Natural killer cell (primary cell): Measurements from ENCODE around the gene ZNF541. TPM values are rescaled to one million over a fixed set of nuclear protein-coding genes. Genes with fewer than 3 reads are reported as not detected.

Source experiments
- ATAC-seq, 3 donors: fragments of 150-1000 bp in 2 of 3; fragments of 200-7000 bp in 1 of 3; cut with Tn5 transposase; 1 replicate in 1 of 3; 2 replicates in 2 of 3; pipeline ENCODE4 v1.10.0; 2021; ENCODE audit warnings: mild to moderate bottlenecking in 2 of 3, moderate library complexity in 2 of 3
- DNase-seq, 2 donors: peaks; one replicate each; pipeline versions ENCODE4 v3.0.0 to v3.0.0-alpha.2; 2013 to 2021; ENCODE audit warnings: mixed read lengths in 1 of 2
- H3K27ac ChIP-seq: one replicate; pipeline ENCODE4 v1.5.1; 2013; ENCODE audit warnings: mild to moderate bottlenecking, low read length
- H3K27me3 ChIP-seq: one replicate; pipeline ENCODE4 v1.6.1; 2013; ENCODE audit warnings: low read length; ENCODE audit not compliant: control insufficient read depth, insufficient read depth
- H3K36me3 ChIP-seq: one replicate; pipeline ENCODE4 v1.6.1; 2013; ENCODE audit warnings: low read length; ENCODE audit not compliant: control insufficient read depth, insufficient read depth
- H3K4me1 ChIP-seq: one replicate; pipeline ENCODE4 v1.6.1; 2013; ENCODE audit warnings: low read length; ENCODE audit not compliant: control insufficient read depth, insufficient read depth
- H3K4me3 ChIP-seq: one replicate; pipeline ENCODE4 v1.5.1; 2013; ENCODE audit warnings: low read length
- H3K9me3 ChIP-seq: one replicate; pipeline ENCODE4 v1.6.1; 2013; ENCODE audit warnings: low read length; ENCODE audit not compliant: control insufficient read depth, insufficient read depth
- H3K27ac Mint-ChIP-seq, 2 donors: one replicate each; pipeline ENCODE4 v1.8.0; 2022; ENCODE audit warnings: mild to moderate bottlenecking in 2 of 2, mixed read lengths in 2 of 2, moderate library complexity in 1 of 2
- H3K27me3 Mint-ChIP-seq, 2 donors: one replicate each; pipeline ENCODE4 v1.8.0; 2022; ENCODE audit warnings: low read depth in 2 of 2, mixed read lengths in 2 of 2
- H3K36me3 Mint-ChIP-seq: one replicate; pipeline ENCODE4 v1.8.0; 2022; ENCODE audit warnings: mixed read lengths
- H3K4me1 Mint-ChIP-seq, 2 donors: one replicate each; pipeline ENCODE4 v1.8.0; 2022; ENCODE audit warnings: mixed read lengths in 2 of 2
- H3K4me3 Mint-ChIP-seq: one replicate; pipeline ENCODE4 v1.8.0; 2022; ENCODE audit warnings: mild to moderate bottlenecking, moderate library complexity, mixed read lengths
- H3K9me3 Mint-ChIP-seq, 2 donors: one replicate each; pipeline ENCODE4 v1.8.0; 2022; ENCODE audit warnings: mixed read lengths in 2 of 2
- WGBS: methylation state at CpG from one replicate; pipeline ENCODE4 v1.1.7; 2013; ENCODE audit warnings: missing lambda C conversion rate; ENCODE audit not compliant: insufficient coverage; 5-methylcytosine and 5-hydroxymethylcytosine counted together
- intact Hi-C: fragments of 100-400 bp; cut with micrococcal nuclease; formaldehyde crosslinking; loops from one replicate; pipeline ENCODE4 v1.14.2; 2022
- total RNA-seq, 4 donors: library from RNA; stranded (reverse); fragments of 120-200 nt in 1 of 4; gene quantifications; one replicate each; pipeline versions ENCODE4 v1.2.3 to v1.2.4, GENCODE V29; 2013 to 2022
- TF ChIP-seq, protein P1 (sequence below): fragments of 200-600 bp; IDR thresholded peaks from one replicate; pipeline ENCODE4 v1.8.0; 2022; ENCODE audit warnings: antibody characterized with exemption

Gene ZNF541
- total RNA-seq, 3 donors from 2014 or later (not counting 1 experiment from before 2014, with no cell fraction given): 1.5 to 2.0 (median 1.5) TPM

DNA sequence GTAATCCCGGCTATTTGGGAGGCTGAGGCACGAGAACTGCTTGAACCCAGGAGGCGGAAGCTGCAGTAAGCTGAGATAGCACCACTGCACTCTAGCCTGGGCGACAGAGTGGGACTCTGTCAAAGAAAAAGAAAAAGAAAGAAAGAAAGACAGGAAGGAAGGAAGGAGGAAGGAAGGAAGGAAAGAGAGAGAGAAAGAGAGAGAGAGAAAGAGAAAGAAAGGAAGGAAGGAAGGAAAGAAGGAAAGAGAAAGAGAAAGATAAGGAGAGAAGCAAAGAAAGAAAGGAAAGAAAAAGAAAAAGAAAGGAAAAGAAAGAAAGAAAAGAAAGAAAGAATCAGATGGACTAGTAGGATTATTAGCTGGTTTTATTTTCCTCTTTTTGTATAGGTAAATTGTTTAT, 22.8 kb downstream of the ZNF541 start:
- TF ChIP-seq, protein P1, sequence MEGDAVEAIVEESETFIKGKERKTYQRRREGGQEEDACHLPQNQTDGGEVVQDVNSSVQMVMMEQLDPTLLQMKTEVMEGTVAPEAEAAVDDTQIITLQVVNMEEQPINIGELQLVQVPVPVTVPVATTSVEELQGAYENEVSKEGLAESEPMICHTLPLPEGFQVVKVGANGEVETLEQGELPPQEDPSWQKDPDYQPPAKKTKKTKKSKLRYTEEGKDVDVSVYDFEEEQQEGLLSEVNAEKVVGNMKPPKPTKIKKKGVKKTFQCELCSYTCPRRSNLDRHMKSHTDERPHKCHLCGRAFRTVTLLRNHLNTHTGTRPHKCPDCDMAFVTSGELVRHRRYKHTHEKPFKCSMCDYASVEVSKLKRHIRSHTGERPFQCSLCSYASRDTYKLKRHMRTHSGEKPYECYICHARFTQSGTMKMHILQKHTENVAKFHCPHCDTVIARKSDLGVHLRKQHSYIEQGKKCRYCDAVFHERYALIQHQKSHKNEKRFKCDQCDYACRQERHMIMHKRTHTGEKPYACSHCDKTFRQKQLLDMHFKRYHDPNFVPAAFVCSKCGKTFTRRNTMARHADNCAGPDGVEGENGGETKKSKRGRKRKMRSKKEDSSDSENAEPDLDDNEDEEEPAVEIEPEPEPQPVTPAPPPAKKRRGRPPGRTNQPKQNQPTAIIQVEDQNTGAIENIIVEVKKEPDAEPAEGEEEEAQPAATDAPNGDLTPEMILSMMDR: no peak
- Mint-ChIP-seq H3K4me3 (no peak overlapping the region), H3K9me3 (no peaks in the 10 kb centered on the region), H3K27me3 (no peaks in the 10 kb centered on the region), H3K4me1 (no peaks in the 10 kb centered on the region), H3K36me3 (no peaks in the 10 kb centered on the region), H3K27ac (no peak overlapping the region)
- Histone ChIP-seq H3K27ac (no peak overlapping the region), H3K4me3 (no peak overlapping the region), H3K36me3 (no peaks in the 10 kb centered on the region), H3K27me3 (peaks cover 3% of the 10 kb centered on the region), H3K4me1 (peaks cover 9% of the 10 kb centered on the region), H3K9me3 (no peaks in the 10 kb centered on the region)
- intact Hi-C loops: no loop called here
- ATAC-seq (no peak), DNase-seq (no peak)
- whole genome bisulfite sequencing: 89% methylated on average over 4 of the region's 4 CpGs

GRCh38 chr19:47549261-47549862, 23.6 kb downstream of the ZNF541 start:
- Histone ChIP-seq H3K36me3 (no peaks in the 10 kb centered on the region), H3K4me1 (peaks cover 16% of the 10 kb centered on the region), H3K9me3 (no peaks in the 10 kb centered on the region), H3K27ac (no peak overlapping the region), H3K27me3 (peaks cover 8% of the 10 kb centered on the region), H3K4me3 (no peak overlapping the region)
- 82% methylated on average over 13 of the region's 13 CpGs for WGBS
- TF ChIP-seq, protein P1: no peak
- no peak for ATAC-seq
- intact Hi-C loops: loop anchor here (10.0 kb wide), 1 partner anchor 145 kb away; no protein-coding TSS in a partner anchor
- H3K9me3 Mint-ChIP-seq: no peaks in the 10 kb centered on the region
- no peak overlapping the region for H3K27ac Mint-ChIP-seq
- H3K4me1 Mint-ChIP-seq: no peaks in the 10 kb centered on the region
- H3K4me3 Mint-ChIP-seq: no peak overlapping the region
- no peaks in the 10 kb centered on the region for H3K36me3 Mint-ChIP-seq
- no peak for DNase-seq
- peaks cover 0 to 3% of the 10 kb centered on the region in 2 donors for H3K27me3 Mint-ChIP-seq

- DNase-seq: no peak
- H3K27ac ChIP-seq: no peak overlapping the region
- Mint-ChIP-seq H3K9me3 (no peaks in the 10 kb centered on the region), H3K27ac (no peak overlapping the region), H3K27me3 (peaks cover 0 to 5% of the 10 kb centered on the region in 2 donors), H3K36me3 (no peaks in the 10 kb centered on the region), H3K4me3 (no peak overlapping the region), H3K4me1 (peaks cover under 1 to 2% of the 10 kb centered on the region in 2 donors)
- ATAC-seq: no peak
- WGBS: 89% methylated on average over 2 of the region's 2 CpGs
- H3K36me3 ChIP-seq: no peaks in the 10 kb centered on the region
- intact Hi-C loops: loop anchor here (10.0 kb wide), 1 partner anchor 148 kb away; no protein-coding TSS in a partner anchor
- TF ChIP-seq, protein P1: no peak
- no peaks in the 10 kb centered on the region for H3K9me3 ChIP-seq
- no peak overlapping the region for H3K4me3 ChIP-seq
- peaks cover 13% of the 10 kb centered on the region for H3K27me3 ChIP-seq
- peaks cover 26% of the 10 kb centered on the region for H3K4me1 ChIP-seq
Measured at GRCh38 chr19:47547199-47547598, 25.7 kb downstream of the ZNF541 start.
